ENCODE results near the gene ELMO3. TPM values are rescaled to one million over a fixed set of nuclear protein-coding genes. Genes with fewer than 3 reads are reported as not detected.
A peak's percentile ranks its signal among the peaks of the same experiment; 100 is the strongest.

Gene ELMO3
- total and polyA plus RNA-seq, 4 donors = 1.7 to 3.8 (median 3.1) TPM

- peaks cover 10 to 22% (median 16%) of the 10 kb centered on the region in 4 donors for H3K4me1 ChIP-seq (ENCODE audit: control insufficient read depth in 4 of 4, insufficient read depth in 4 of 4, low read length in 3 of 4)
- H3K4me3 ChIP-seq (ENCODE audit: low read depth in 1 of 3, low read length in 3 of 3) = peak within 1 kb of the TSS in 2 of 3 donors; percentile 24 to 54
- DNase-seq (ENCODE audit: low spot score) = no peak
- H3K27me3 ChIP-seq (ENCODE audit: control insufficient read depth in 4 of 4, insufficient read depth in 4 of 4, low read length in 3 of 4) = no peaks in the 10 kb centered on the region
- no peak for TF ChIP-seq TAF1 (conservative IDR thresholded peaks at IDR 0.05)
- no peak for TF ChIP-seq FOXA2 (IDR thresholded peaks at IDR 0.05)
- TF ChIP-seq HNF4G (IDR thresholded peaks at IDR 0.05) = no peak
- TF ChIP-seq ZBTB33 (IDR thresholded peaks at IDR 0.05) = no peak
- TF ChIP-seq HNF4A (conservative IDR thresholded peaks at IDR 0.05) = no peak
- H3K9me3 ChIP-seq (ENCODE audit: control insufficient read depth in 4 of 4, low read length in 3 of 4) = no peaks in the 10 kb centered on the region
- WGBS = 3% methylated on average over 34 of the region's 34 CpGs
- peaks cover 9 to 27% (median 22%) of the 10 kb centered on the region in 4 donors for H3K36me3 ChIP-seq (ENCODE audit: control insufficient read depth in 4 of 4, insufficient read depth in 3 of 4, low read depth in 1 of 4, low read length in 3 of 4)
- no peak within 1 kb of the TSS for H3K9ac ChIP-seq (ENCODE audit: low read depth in 1 of 2, low read length in 2 of 2)
- H3K27ac ChIP-seq (ENCODE audit: low read depth in 1 of 2, low read length in 2 of 2) = peak within 1 kb of the TSS; percentile 61 to 79
These were observed 48.0 kb upstream of the ELMO3 start, which contains the start of gene B3GNT9 for GRCh38 chr16:67150833-67151396. TSS of gene B3GNT9 (minus strand) at chr16:67150998. CDS start at chr16:67150485, 513 bp downstream.

GRCh38 chr16:67151431-67152097 lies 47.4 kb upstream of the ELMO3 start:
- no peak for TF ChIP-seq HNF4G (IDR thresholded peaks at IDR 0.05)
- TF ChIP-seq NR2F2 (IDR thresholded peaks at IDR 0.05) = no peak
- no peak for TF ChIP-seq YY1 (IDR thresholded peaks at IDR 0.05)
- no peak for TF ChIP-seq FOXA2 (IDR thresholded peaks at IDR 0.05)
- no peak for TF ChIP-seq ZBTB33 (IDR thresholded peaks at IDR 0.05)
- TF ChIP-seq GABPA (IDR thresholded peaks at IDR 0.05 in 1 of 2, conservative IDR thresholded peaks at IDR 0.05 in 1 of 2) = no peak
- no peak for TF ChIP-seq CTCF (IDR thresholded peaks at IDR 0.05; ENCODE audit: low read depth, low read length, missing input control)
- no peak for TF ChIP-seq TAF1 (conservative IDR thresholded peaks at IDR 0.05)
- TF ChIP-seq EGR1 (IDR thresholded peaks at IDR 0.05; ENCODE audit: low read depth in 2 of 2) = no peak
- TF ChIP-seq MAX (IDR thresholded peaks at IDR 0.05) = no peak
- TF ChIP-seq JUND (IDR thresholded peaks at IDR 0.05) = no peak
- TF ChIP-seq REST (IDR thresholded peaks at IDR 0.05) = no peak
- TF ChIP-seq HNF4A (conservative IDR thresholded peaks at IDR 0.05) = no peak
- TF ChIP-seq FOXA1 (IDR thresholded peaks at IDR 0.05) = no peak
- no peak for TF ChIP-seq ATF3 (IDR thresholded peaks at IDR 0.05)
- TF ChIP-seq RAD21 (IDR thresholded peaks at IDR 0.05) = no peak
- no peak for TF ChIP-seq RXRA (IDR thresholded peaks at IDR 0.05)
- no peak for TF ChIP-seq SP1 (IDR thresholded peaks at IDR 0.05)
- Histone ChIP-seq H3K27ac (ENCODE audit: low read depth in 1 of 2, low read length in 2 of 2) (no peak overlapping the region), H3K4me1 (ENCODE audit: control insufficient read depth in 4 of 4, insufficient read depth in 4 of 4, low read length in 3 of 4) (peaks cover 10 to 27% (median 16%) of the 10 kb centered on the region in 4 donors), H3K9me3 (ENCODE audit: control insufficient read depth in 4 of 4, low read length in 3 of 4) (no peaks in the 10 kb centered on the region), H3K4me3 (ENCODE audit: low read depth in 1 of 3, low read length in 3 of 3) (no peak overlapping the region), H3K27me3 (ENCODE audit: control insufficient read depth in 4 of 4, insufficient read depth in 4 of 4, low read length in 3 of 4) (no peaks in the 10 kb centered on the region), H3K36me3 (ENCODE audit: control insufficient read depth in 4 of 4, insufficient read depth in 3 of 4, low read depth in 1 of 4, low read length in 3 of 4) (peaks cover 9 to 20% (median 15%) of the 10 kb centered on the region in 4 donors), H3K9ac (ENCODE audit: low read depth in 1 of 2, low read length in 2 of 2) (no peak overlapping the region)
- 58% methylated on average over 8 of the region's 8 CpGs for WGBS
- no peak for DNase-seq (ENCODE audit: low spot score)
